ENCODE results near the gene MINDY4. TPM values are rescaled to one million over a fixed set of nuclear protein-coding genes. Genes with fewer than 3 reads are reported as not detected.

Gene MINDY4
- total RNA-seq, 2 experiments from 2014 or later: 1.3 to 1.7 TPM

- intact Hi-C loops (cut with micrococcal nuclease): no loop called here
- ChIA-PET CTCF (no interaction called here), POLR2A (no interaction called here)
- no peak overlapping the region for H3K27ac Mint-ChIP-seq
- ATAC-seq (no peak), DNase-seq (no peak)
- no peaks in the 10 kb centered on the region for H3K36me3 Mint-ChIP-seq (ENCODE audit: low read depth)
- no peaks in the 10 kb centered on the region for H3K27me3 Mint-ChIP-seq
- no peaks in the 10 kb centered on the region for H3K4me1 Mint-ChIP-seq (ENCODE audit: low read depth)
- H3K9me3 Mint-ChIP-seq: no peaks in the 10 kb centered on the region
- TF ChIP-seq CTCF (IDR thresholded peaks at IDR 0.05): no peak
- H3K4me3 Mint-ChIP-seq: no peak overlapping the region
Observed at GRCh38 chr7:30905078-30906012, 134.1 kb downstream of the MINDY4 start.

GRCh38 chr7:30906014-30906413, 134.8 kb downstream of the MINDY4 start:
- Mint-ChIP-seq H3K36me3 (ENCODE audit: low read depth) (no peaks in the 10 kb centered on the region), H3K9me3 (no peaks in the 10 kb centered on the region), H3K27ac (no peak overlapping the region), H3K27me3 (no peaks in the 10 kb centered on the region), H3K4me1 (ENCODE audit: low read depth) (no peaks in the 10 kb centered on the region), H3K4me3 (no peak overlapping the region)
- ATAC-seq (no peak), DNase-seq (no peak)
- TF ChIP-seq CTCF (IDR thresholded peaks at IDR 0.05): no peak
- ChIA-PET POLR2A (no interaction called here), CTCF (no interaction called here)
- intact Hi-C loops (cut with micrococcal nuclease): no loop called here

- intact Hi-C loops (cut with micrococcal nuclease): no loop called here
Observed at GRCh38 chr7:30906515-30907240, 135.5 kb downstream of the MINDY4 start.

DNA sequence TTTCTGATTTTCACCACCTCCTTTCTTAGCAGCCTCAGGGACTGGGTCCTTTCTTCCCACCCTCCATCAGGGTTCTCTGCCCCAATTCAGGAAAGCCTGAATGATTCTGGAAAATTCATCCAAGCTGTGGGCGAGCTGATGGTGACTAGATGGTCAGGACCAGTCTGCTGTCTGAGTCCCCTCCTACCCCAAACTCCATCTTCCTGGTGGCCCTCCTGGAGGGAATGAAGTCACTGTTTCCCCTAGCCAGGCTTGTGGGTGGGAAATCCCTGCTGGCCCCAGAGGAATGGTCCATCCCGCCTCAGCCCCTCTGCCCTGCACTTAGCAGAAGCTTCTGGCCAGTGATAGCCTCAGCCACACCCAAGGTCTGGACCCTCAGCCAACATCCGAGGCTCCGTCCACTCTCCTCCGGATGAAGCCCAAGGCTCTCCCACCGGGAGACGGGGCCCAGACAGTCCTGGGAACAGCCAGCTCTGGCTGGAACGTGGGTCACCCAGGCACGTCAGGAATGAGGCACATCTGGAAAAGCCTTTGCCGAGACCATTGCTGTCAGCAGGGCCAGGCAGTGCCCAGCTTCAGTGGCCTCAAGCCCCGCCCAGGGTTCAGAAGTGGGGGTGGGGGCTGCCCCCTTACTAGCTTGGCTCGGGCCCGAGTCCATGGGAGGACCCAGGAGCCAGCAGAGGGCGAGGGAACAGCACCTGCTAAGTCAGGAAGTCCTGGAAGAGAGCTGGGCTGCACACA, 136.5 kb downstream of the MINDY4 start:
- no peaks in the 10 kb centered on the region for H3K4me1 Mint-ChIP-seq (ENCODE audit: low read depth)
- intact Hi-C loops (cut with micrococcal nuclease): no loop called here
- no peaks in the 10 kb centered on the region for H3K36me3 Mint-ChIP-seq (ENCODE audit: low read depth)
- no peak for DNase-seq
- TF ChIP-seq CTCF (IDR thresholded peaks at IDR 0.05): no peak
- CTCF ChIA-PET: no interaction called here
- no peaks in the 10 kb centered on the region for H3K9me3 Mint-ChIP-seq
- no peaks in the 10 kb centered on the region for H3K27me3 Mint-ChIP-seq
- ATAC-seq: no peak
- POLR2A ChIA-PET: no interaction called here
- no peak overlapping the region for H3K27ac Mint-ChIP-seq
- H3K4me3 Mint-ChIP-seq: no peak overlapping the region

More at GRCh38 chr7:30906515-30907240, 135.5 kb downstream of the MINDY4 start:
- POLR2A ChIA-PET: no interaction called here
- no peaks in the 10 kb centered on the region for H3K9me3 Mint-ChIP-seq
- H3K27ac Mint-ChIP-seq: no peak overlapping the region
- no peak for TF ChIP-seq CTCF (IDR thresholded peaks at IDR 0.05)
- DNase-seq (no peak), ATAC-seq (no peak)
- H3K4me3 Mint-ChIP-seq: no peak overlapping the region
- H3K27me3 Mint-ChIP-seq: no peaks in the 10 kb centered on the region
- H3K36me3 Mint-ChIP-seq (ENCODE audit: low read depth): no peaks in the 10 kb centered on the region
- CTCF ChIA-PET: no interaction called here
- no peaks in the 10 kb centered on the region for H3K4me1 Mint-ChIP-seq (ENCODE audit: low read depth)
